ENCODE measurements around the gene CDH10. TPM values are rescaled to one million over a fixed set of nuclear protein-coding genes. Genes with fewer than 3 reads are reported as not detected.

Gene CDH10
- total RNA-seq, 1 donor from 2014 or later: not detected

GRCh38 chr5:24624872-24625271, 19.9 kb downstream of the CDH10 start:
- no peak for DNase-seq
- H3K9me3 ChIP-seq (replicated peaks): no peaks in the 10 kb centered on the region
- H3K4me1 ChIP-seq: no peaks in the 10 kb centered on the region
- no peaks in the 10 kb centered on the region for H3K27me3 ChIP-seq (ENCODE audit: low read depth)
- no peak overlapping the region for H3K27ac ChIP-seq (replicated peaks)
- no peaks in the 10 kb centered on the region for H3K36me3 ChIP-seq
- intact Hi-C loops (cut with micrococcal nuclease): no loop called here
- no peak for TF ChIP-seq CTCF (IDR thresholded peaks at IDR 0.05; ENCODE audit: borderline replicate concordance)
- no peak overlapping the region for H3K4me3 ChIP-seq

- Histone ChIP-seq H3K9me3 (replicated peaks) (no peaks in the 10 kb centered on the region), H3K36me3 (no peaks in the 10 kb centered on the region), H3K4me3 (no peak overlapping the region), H3K4me1 (no peaks in the 10 kb centered on the region), H3K27me3 (ENCODE audit: low read depth) (no peaks in the 10 kb centered on the region), H3K27ac (replicated peaks) (no peak overlapping the region)
- TF ChIP-seq CTCF (IDR thresholded peaks at IDR 0.05; ENCODE audit: borderline replicate concordance): no peak
- DNase-seq: no peak
- intact Hi-C loops (cut with micrococcal nuclease): no loop called here
These were observed 21.2 kb downstream of the CDH10 start for GRCh38 chr5:24623624-24624023.

- H3K27me3 ChIP-seq (ENCODE audit: low read depth): no peaks in the 10 kb centered on the region
- DNase-seq: no peak
- H3K36me3 ChIP-seq: no peaks in the 10 kb centered on the region
- TF ChIP-seq CTCF (IDR thresholded peaks at IDR 0.05; ENCODE audit: borderline replicate concordance): no peak
- H3K4me3 ChIP-seq: no peak overlapping the region
- intact Hi-C loops (cut with micrococcal nuclease): no loop called here
- H3K9me3 ChIP-seq (replicated peaks): no peaks in the 10 kb centered on the region
- H3K27ac ChIP-seq (replicated peaks): no peak overlapping the region
- H3K4me1 ChIP-seq: no peaks in the 10 kb centered on the region
These were observed 21.7 kb downstream of the CDH10 start for GRCh38 chr5:24623031-24623430.

GRCh38 chr5:24621792-24622191, 23.0 kb downstream of the CDH10 start:
- H3K9me3 ChIP-seq (replicated peaks): no peaks in the 10 kb centered on the region
- intact Hi-C loops (cut with micrococcal nuclease): no loop called here
- DNase-seq: peak; percentile 15
- no peaks in the 10 kb centered on the region for H3K27me3 ChIP-seq (ENCODE audit: low read depth)
- no peak overlapping the region for H3K27ac ChIP-seq (replicated peaks)
- no peaks in the 10 kb centered on the region for H3K36me3 ChIP-seq
- no peak overlapping the region for H3K4me3 ChIP-seq
- no peaks in the 10 kb centered on the region for H3K4me1 ChIP-seq
- no peak for TF ChIP-seq CTCF (IDR thresholded peaks at IDR 0.05; ENCODE audit: borderline replicate concordance)

GRCh38 chr5:24616566-24616965, 28.2 kb downstream of the CDH10 start:
- H3K4me3 ChIP-seq: no peak overlapping the region
- H3K9me3 ChIP-seq (replicated peaks): no peaks in the 10 kb centered on the region

More at GRCh38 chr5:24616566-24616965, 28.2 kb downstream of the CDH10 start:
- Histone ChIP-seq H3K4me1 (no peaks in the 10 kb centered on the region), H3K36me3 (no peaks in the 10 kb centered on the region), H3K27ac (replicated peaks) (no peak overlapping the region), H3K27me3 (ENCODE audit: low read depth) (no peaks in the 10 kb centered on the region)
- DNase-seq: no peak
- intact Hi-C loops (cut with micrococcal nuclease): no loop called here
- TF ChIP-seq CTCF (IDR thresholded peaks at IDR 0.05; ENCODE audit: borderline replicate concordance): no peak

All from left ventricle myocardium inferior (tissue), 1 donor.